Heart right ventricle (tissue), 16 donors: ENCODE results near the gene PDIA5. TPM values are rescaled to one million over a fixed set of nuclear protein-coding genes. Genes with fewer than 3 reads are reported as not detected.

Source experiments
- ATAC-seq, 8 donors: fragments of 200-7000 bp; cut with Tn5 transposase; one replicate each; pipeline ENCODE4 v1.9.1; 2020; ENCODE audit warnings: mild to moderate bottlenecking in 8 of 8, moderate library complexity in 8 of 8, moderate number of reproducible peaks in 1 of 8
- DNase-seq, 2 donors: peaks; one replicate each; pipeline ENCODE4 v3.0.0-alpha.2; 2020
- H3K27ac ChIP-seq, 10 donors: fragments of 200-600 bp; sonication (generic) in 2 of 10; one replicate each; pipeline versions ENCODE4 v1.5.0 to v1.8.0; 2020 to 2022; ENCODE audit warnings: mild to moderate bottlenecking in 3 of 10
- H3K27me3 ChIP-seq, 7 donors: fragments of 200-600 bp; one replicate each; pipeline ENCODE4 v1.8.0; 2021 to 2022; ENCODE audit warnings: mild to moderate bottlenecking in 2 of 7
- H3K36me3 ChIP-seq, 9 donors: fragments of 200-600 bp; sonication (generic) in 1 of 9; one replicate each; pipeline versions ENCODE4 v1.5.0 to v1.8.0; 2020 to 2022; ENCODE audit warnings: mild to moderate bottlenecking in 2 of 9
- H3K4me1 ChIP-seq, 9 donors: fragments of 200-600 bp; sonication (generic) in 1 of 9; one replicate each; pipeline versions ENCODE4 v1.5.0 to v1.8.0; 2020 to 2022; ENCODE audit warnings: mild to moderate bottlenecking in 4 of 9
- H3K4me3 ChIP-seq, 10 donors: fragments of 200-600 bp; sonication (generic) in 2 of 10; one replicate each; pipeline versions ENCODE4 v1.5.0 to v1.8.0; 2020 to 2022; ENCODE audit warnings: mild to moderate bottlenecking in 7 of 10, moderate library complexity in 2 of 10
- H3K9me3 ChIP-seq, 11 donors: fragments of 200-600 bp in 10 of 11; sonication (generic) in 2 of 11; one replicate each; pipeline versions ENCODE4 v1.5.0 to v1.8.0; 2013 to 2022; ENCODE audit warnings: mild to moderate bottlenecking in 2 of 11, control low read depth in 1 of 11, moderate library complexity in 1 of 11
- CTCF ChIP-seq, 9 donors: fragments of 200-600 bp; sonication (generic) in 2 of 9; IDR thresholded peaks; one replicate each; pipeline versions ENCODE4 v1.5.0 to v1.8.0; 2021 to 2022; ENCODE audit warnings: antibody characterized with exemption in 9 of 9, mild to moderate bottlenecking in 5 of 9, moderate library complexity in 1 of 9
- WGBS, 2 donors: extraction: QIAGEN DNeasy Blood & Tissue Kit; methylation state at CpG; one replicate each; pipeline ENCODE4 v1.1.7; 2013; ENCODE audit warnings: inconsistent platforms in 1 of 2; 5-methylcytosine and 5-hydroxymethylcytosine counted together
- intact Hi-C, 10 donors: fragments of 100-400 bp; cut with DNase I; formaldehyde crosslinking; loops; one replicate each; pipeline versions ENCODE4 v1.11.1 to v1.14.2; 2022
- polyA plus RNA-seq, 2 donors: library from polyadenylated mRNA; stranded (reverse); fragments of 200-250 nt; gene quantifications; one replicate each; pipeline ENCODE4 v1.2.3, GENCODE V29; 2013
- total RNA-seq, 10 donors: library from RNA; stranded (reverse); fragmentation: NEBNext Ultra II Directional in 3 of 10; extraction: Animal tissue kit (Norgen Biotek cat#: 25700) in 3 of 10; gene quantifications; one replicate each; pipeline versions ENCODE4 v1.2.1 to v1.2.4, GENCODE V29; 2021 to 2023
- donor health status: Arrhythmogenic right ventricular cardiomyopathy.
- donor health status: ischemic (EF 13 %, LVEDD 7.1; RV severe dilation, severe dysfunction).
- donor health status: healthy with polysubstance abuse.
- donor health status: DM: no; HTN: yes; CAD: no.
- donor health status: DM: no; HTN: no; CAD: no.
- donor health status: ischemic (EF 25% LVEDD 6.9; RV normal size, moderate dysfunction).
- donor health status: ischemic (EF 25% LVEDD 5.7; RV mildly dilated, moderate dysfunction).
- donor health status: healthy.
- donor health status: DM: yes; HTN: yes; CAD: no.
- donor health status: Ischemic cardiomyopathy.
- donor health status: ischemic (EF 35%, LVEDD 5.7; RV mildly dilated, moderate dysfunction).
- donor health status: nonischemic (EF 11% LVEDD 7.7; RV severe dilation, severe dysfunction).
- donor health status: DM: yes; HTN: yes; CAD: no.
- donor health status: PGD.
- donor health status: ischemic (EF 29% LVEDD 5.4; RV normal size, mild dysfunction).
- donor health status: nonischemic (EF 23%, LVEDD 6.1; RV moderate dilation, normal function).

The PDIA5 gene
- total and polyA plus RNA-seq, 12 donors: 4.2 to 14.6 (median 6.3) TPM

- no peaks in the 10 kb centered on the region for H3K27me3 ChIP-seq
- no peak overlapping the region for H3K27ac ChIP-seq
- H3K4me3 ChIP-seq: no peak overlapping the region
- DNase-seq: no peak
- ATAC-seq: no peak
- H3K4me1 ChIP-seq: peaks cover 0 to 9% (median 0%) of the 10 kb centered on the region in 9 donors
- intact Hi-C loops: loop anchor here in 5 of 10 donors (10.0 kb wide), 3 partner anchors 166 to 284 kb away; partner anchors contain the start of gene SEC22A (in 1 of the 5)
- TF ChIP-seq CTCF (IDR thresholded peaks at IDR 0.05): no peak
- H3K9me3 ChIP-seq: no peaks in the 10 kb centered on the region
- 79 to 84% methylated on average over 3 of the region's 3 CpGs for WGBS, 2 donors
- H3K36me3 ChIP-seq: no peaks in the 10 kb centered on the region
These were observed 27.6 kb upstream of the PDIA5 start for GRCh38 chr3:123039178-123039577.

GRCh38 chr3:123042413-123042812 is 24.4 kb upstream of the PDIA5 start:
- Histone ChIP-seq H3K27me3 (no peaks in the 10 kb centered on the region), H3K4me1 (peaks cover 0 to 17% (median 0%) of the 10 kb centered on the region in 9 donors), H3K9me3 (no peaks in the 10 kb centered on the region), H3K36me3 (no peaks in the 10 kb centered on the region), H3K4me3 (no peak overlapping the region), H3K27ac (no peak overlapping the region)
- 71 to 76% methylated on average over 6 of the region's 6 CpGs for WGBS, 2 donors
- DNase-seq: peak; percentile 14 to 29
- ATAC-seq: peak in 4 of 8 donors; percentile 54 to 72 (median 66)
- intact Hi-C loops: no loop called here
- no peak for TF ChIP-seq CTCF (IDR thresholded peaks at IDR 0.05)

- 72 to 73% methylated on average over 5 of the region's 5 CpGs for WGBS, 2 donors
- H3K36me3 ChIP-seq: no peaks in the 10 kb centered on the region
- peaks cover 0 to 33% (median 10%) of the 10 kb centered on the region in 9 donors for H3K4me1 ChIP-seq
- intact Hi-C loops: no loop called here
- no peak for DNase-seq
- TF ChIP-seq CTCF (IDR thresholded peaks at IDR 0.05): no peak
- H3K27me3 ChIP-seq: no peaks in the 10 kb centered on the region
- no peak overlapping the region for H3K27ac ChIP-seq
- no peaks in the 10 kb centered on the region for H3K9me3 ChIP-seq
- H3K4me3 ChIP-seq: no peak overlapping the region
- ATAC-seq: peak in 1 of 8 donors; percentile 29
These were observed 21.7 kb upstream of the PDIA5 start for GRCh38 chr3:123044981-123045763.

- Histone ChIP-seq H3K4me3 (no peak overlapping the region), H3K27me3 (no peaks in the 10 kb centered on the region), H3K27ac (no peak overlapping the region), H3K9me3 (no peaks in the 10 kb centered on the region), H3K4me1 (peaks cover 0 to 33% (median 10%) of the 10 kb centered on the region in 9 donors), H3K36me3 (no peaks in the 10 kb centered on the region)
- ATAC-seq (no peak), DNase-seq (no peak)
- no peak for TF ChIP-seq CTCF (IDR thresholded peaks at IDR 0.05)
- WGBS, 2 donors: 65% methylated on average over 10 of the region's 10 CpGs
- intact Hi-C loops: no loop called here
These were observed 20.4 kb upstream of the PDIA5 start for GRCh38 chr3:123046262-123047061.
